ENCODE data around the gene NT5C3A.

NT5C3A gene

DNA sequence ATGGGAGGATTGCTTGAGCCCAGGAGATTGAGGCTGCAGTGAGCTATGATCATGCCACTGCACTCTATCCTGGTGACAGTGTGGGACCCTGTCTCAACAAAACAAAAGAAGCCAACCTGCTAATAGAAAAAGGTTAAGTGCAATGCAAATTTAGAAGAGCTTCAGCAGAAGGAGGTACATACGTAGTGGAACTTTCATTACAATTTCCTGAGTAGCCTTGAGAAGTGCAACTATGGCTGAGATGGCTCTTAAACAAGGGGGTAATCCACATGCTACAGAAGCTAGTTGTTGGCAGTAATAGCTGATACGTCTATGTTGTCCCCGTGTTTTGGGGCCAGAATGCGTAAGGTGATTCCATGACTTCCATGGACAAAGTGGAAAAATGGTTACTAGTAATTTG, 10.7 kb upstream of the NT5C3A start:
- DNase-seq (ENCODE audit: extremely low read depth, low read depth) = no peak
- TF ChIP-seq, protein P1, sequence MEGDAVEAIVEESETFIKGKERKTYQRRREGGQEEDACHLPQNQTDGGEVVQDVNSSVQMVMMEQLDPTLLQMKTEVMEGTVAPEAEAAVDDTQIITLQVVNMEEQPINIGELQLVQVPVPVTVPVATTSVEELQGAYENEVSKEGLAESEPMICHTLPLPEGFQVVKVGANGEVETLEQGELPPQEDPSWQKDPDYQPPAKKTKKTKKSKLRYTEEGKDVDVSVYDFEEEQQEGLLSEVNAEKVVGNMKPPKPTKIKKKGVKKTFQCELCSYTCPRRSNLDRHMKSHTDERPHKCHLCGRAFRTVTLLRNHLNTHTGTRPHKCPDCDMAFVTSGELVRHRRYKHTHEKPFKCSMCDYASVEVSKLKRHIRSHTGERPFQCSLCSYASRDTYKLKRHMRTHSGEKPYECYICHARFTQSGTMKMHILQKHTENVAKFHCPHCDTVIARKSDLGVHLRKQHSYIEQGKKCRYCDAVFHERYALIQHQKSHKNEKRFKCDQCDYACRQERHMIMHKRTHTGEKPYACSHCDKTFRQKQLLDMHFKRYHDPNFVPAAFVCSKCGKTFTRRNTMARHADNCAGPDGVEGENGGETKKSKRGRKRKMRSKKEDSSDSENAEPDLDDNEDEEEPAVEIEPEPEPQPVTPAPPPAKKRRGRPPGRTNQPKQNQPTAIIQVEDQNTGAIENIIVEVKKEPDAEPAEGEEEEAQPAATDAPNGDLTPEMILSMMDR (IDR thresholded peaks at IDR 0.05; ENCODE audit: low read depth, low read length) = no peak

GRCh38 chr7:33072471-33072870, 9.9 kb upstream of the NT5C3A start:
- TF ChIP-seq, protein P1 (IDR thresholded peaks at IDR 0.05; ENCODE audit: low read depth, low read length) = no peak
- DNase-seq (ENCODE audit: extremely low read depth, low read depth) = no peak

DNA sequence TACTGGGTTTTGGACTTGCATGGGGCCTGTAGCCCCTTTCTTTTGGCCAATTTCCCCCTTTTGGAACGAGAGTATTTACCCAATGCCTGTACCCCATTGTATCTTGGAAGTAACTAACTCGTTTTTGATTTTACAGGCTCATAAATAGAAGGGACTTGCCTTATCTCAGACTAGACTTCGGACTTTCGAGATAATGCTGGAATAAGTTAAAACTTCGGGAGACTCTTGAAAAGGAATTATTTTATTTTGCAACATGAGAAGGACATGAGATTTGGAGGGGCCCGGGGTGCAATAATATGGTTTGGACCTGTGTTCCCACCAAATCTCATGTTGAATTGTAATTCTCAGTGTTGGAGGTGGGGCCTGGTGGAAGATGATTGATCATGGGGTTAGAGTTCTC, 8.3 kb upstream of the NT5C3A start:
- TF ChIP-seq, protein P1 (IDR thresholded peaks at IDR 0.05; ENCODE audit: low read depth, low read length) = no peak
- DNase-seq (ENCODE audit: extremely low read depth, low read depth) = no peak

GRCh38 chr7:33070277-33070676, 7.7 kb upstream of the NT5C3A start:
- no peak for DNase-seq (ENCODE audit: extremely low read depth, low read depth)
- TF ChIP-seq, protein P1 (IDR thresholded peaks at IDR 0.05; ENCODE audit: low read depth, low read length) = no peak

DNA sequence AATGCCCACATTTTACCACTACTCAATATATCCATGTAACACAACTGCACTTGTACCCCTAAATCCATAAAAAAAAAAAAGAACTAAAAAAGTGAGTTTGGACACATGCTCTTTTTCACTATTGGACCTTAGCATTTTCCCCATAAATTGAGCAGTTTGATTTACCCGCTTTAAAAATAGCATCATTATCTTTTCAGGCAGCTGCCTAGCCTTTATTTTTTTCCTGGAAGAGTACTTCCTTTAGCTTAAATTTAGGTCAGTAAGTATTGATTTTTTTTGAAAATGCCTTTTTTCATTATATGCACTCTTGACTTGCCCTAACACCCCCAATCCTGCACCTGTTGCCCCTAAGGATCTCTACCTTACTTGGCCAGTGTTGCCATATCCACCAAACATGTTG, 5.3 kb upstream of the NT5C3A start:
- DNase-seq (ENCODE audit: extremely low read depth, low read depth) = no peak
- TF ChIP-seq, protein P1 (IDR thresholded peaks at IDR 0.05; ENCODE audit: low read depth, low read length) = no peak

GRCh38 chr7:33066771-33067170, 4.2 kb upstream of the NT5C3A start:
- no peak for DNase-seq (ENCODE audit: extremely low read depth, low read depth)
- TF ChIP-seq, protein P1 (IDR thresholded peaks at IDR 0.05; ENCODE audit: low read depth, low read length) = no peak

GRCh38 chr7:33065981-33066380, 3.4 kb upstream of the NT5C3A start:
- TF ChIP-seq, protein P1 (IDR thresholded peaks at IDR 0.05; ENCODE audit: low read depth, low read length) = no peak

More at GRCh38 chr7:33065981-33066380, 3.4 kb upstream of the NT5C3A start:
- DNase-seq (ENCODE audit: extremely low read depth, low read depth) = no peak

Data from AG09319 (cell line).